Skeletal muscle tissue (tissue), 4 donors: ENCODE measurements around the gene PHAF1. TPM values are rescaled to one million over a fixed set of nuclear protein-coding genes. Genes with fewer than 3 reads are reported as not detected.
"Not testable (repeated sequence)": the region's sequence is repeated elsewhere in the genome, so short reads cannot be mapped to it uniquely, and the experiment has no call there.

Experiments
- H3K27ac ChIP-seq: one replicate; pipeline ENCODE4 v1.7.0; 2013; ENCODE audit warnings: mild to moderate bottlenecking, low read depth, low read length, inconsistent platforms
- H3K27me3 ChIP-seq, 3 donors: one replicate each; pipeline ENCODE4 v1.7.0; 2013; ENCODE audit warnings: low read length in 3 of 3; ENCODE audit not compliant: control insufficient read depth in 3 of 3, insufficient read depth in 3 of 3
- H3K36me3 ChIP-seq, 3 donors: one replicate each; pipeline ENCODE4 v1.7.0; 2013; ENCODE audit warnings: low read length in 3 of 3; ENCODE audit not compliant: control insufficient read depth in 3 of 3, insufficient read depth in 3 of 3
- H3K4me1 ChIP-seq, 3 donors: one replicate each; pipeline ENCODE4 v1.7.0; 2013; ENCODE audit warnings: low read length in 3 of 3, mild to moderate bottlenecking in 3 of 3; ENCODE audit not compliant: control insufficient read depth in 3 of 3, insufficient read depth in 3 of 3
- H3K4me3 ChIP-seq, 3 donors: one replicate each; pipeline ENCODE4 v1.7.0; 2013; ENCODE audit warnings: low read length in 3 of 3
- H3K9ac ChIP-seq, 3 donors: one replicate each; pipeline ENCODE4 v1.7.0; 2013; ENCODE audit warnings: low read length in 3 of 3, mild to moderate bottlenecking in 3 of 3, moderate library complexity in 2 of 3, low read depth in 1 of 3
- H3K9me3 ChIP-seq, 3 donors: one replicate each; pipeline ENCODE4 v1.7.0; 2013; ENCODE audit warnings: low read length in 3 of 3; ENCODE audit not compliant: control insufficient read depth in 3 of 3
- total RNA-seq: library from RNA; depleted of rRNA; stranded (reverse); fragments of >200 nt; gene quantifications from one replicate; pipeline ENCODE4 v1.2.3, GENCODE V29; 2014
- donor health status: Osteomylitis.

The PHAF1 gene
- total RNA-seq, 1 donor from 2014 or later, result 17.7 TPM

DNA sequence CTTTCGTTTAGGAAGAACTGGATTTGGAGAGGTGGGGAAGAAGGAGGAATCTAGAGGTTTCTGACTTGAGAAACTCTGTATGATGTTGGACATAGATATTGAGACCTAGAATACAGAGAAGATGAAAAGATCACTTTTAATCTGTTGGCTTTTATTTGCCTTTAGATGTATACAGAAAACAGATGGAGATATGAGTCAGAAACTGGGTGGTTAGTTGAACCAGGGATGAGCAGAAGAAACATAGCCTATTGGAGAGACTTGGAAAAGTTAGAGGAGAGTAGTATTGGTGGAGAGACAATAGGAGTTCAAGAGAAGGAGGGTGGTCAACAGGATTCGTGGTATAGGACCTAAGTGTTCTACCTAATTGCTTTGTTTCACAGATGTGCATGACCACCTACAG lies 5.1 kb downstream of the PHAF1 start:
- Histone ChIP-seq H3K9me3 (no peaks in the 10 kb centered on the region), H3K4me1 (peaks cover 12 to 26% (median 13%) of the 10 kb centered on the region in 3 donors), H3K27ac (no peak overlapping the region), H3K27me3 (no peaks in the 10 kb centered on the region), H3K9ac (no peak overlapping the region), H3K4me3 (no peak overlapping the region), H3K36me3 (peaks cover 4 to 11% (median 4%) of the 10 kb centered on the region in 3 donors)

- Histone ChIP-seq H3K4me1 (peaks cover 8 to 21% (median 9%) of the 10 kb centered on the region in 3 donors), H3K9ac (no peak overlapping the region), H3K9me3 (no peaks in the 10 kb centered on the region), H3K27me3 (no peaks in the 10 kb centered on the region), H3K4me3 (no peak overlapping the region), H3K27ac (no peak overlapping the region), H3K36me3 (peaks cover 10 to 18% (median 11%) of the 10 kb centered on the region in 3 donors)
These were observed 5.9 kb downstream of the PHAF1 start for GRCh38 chr16:67115639-67116038.

DNA sequence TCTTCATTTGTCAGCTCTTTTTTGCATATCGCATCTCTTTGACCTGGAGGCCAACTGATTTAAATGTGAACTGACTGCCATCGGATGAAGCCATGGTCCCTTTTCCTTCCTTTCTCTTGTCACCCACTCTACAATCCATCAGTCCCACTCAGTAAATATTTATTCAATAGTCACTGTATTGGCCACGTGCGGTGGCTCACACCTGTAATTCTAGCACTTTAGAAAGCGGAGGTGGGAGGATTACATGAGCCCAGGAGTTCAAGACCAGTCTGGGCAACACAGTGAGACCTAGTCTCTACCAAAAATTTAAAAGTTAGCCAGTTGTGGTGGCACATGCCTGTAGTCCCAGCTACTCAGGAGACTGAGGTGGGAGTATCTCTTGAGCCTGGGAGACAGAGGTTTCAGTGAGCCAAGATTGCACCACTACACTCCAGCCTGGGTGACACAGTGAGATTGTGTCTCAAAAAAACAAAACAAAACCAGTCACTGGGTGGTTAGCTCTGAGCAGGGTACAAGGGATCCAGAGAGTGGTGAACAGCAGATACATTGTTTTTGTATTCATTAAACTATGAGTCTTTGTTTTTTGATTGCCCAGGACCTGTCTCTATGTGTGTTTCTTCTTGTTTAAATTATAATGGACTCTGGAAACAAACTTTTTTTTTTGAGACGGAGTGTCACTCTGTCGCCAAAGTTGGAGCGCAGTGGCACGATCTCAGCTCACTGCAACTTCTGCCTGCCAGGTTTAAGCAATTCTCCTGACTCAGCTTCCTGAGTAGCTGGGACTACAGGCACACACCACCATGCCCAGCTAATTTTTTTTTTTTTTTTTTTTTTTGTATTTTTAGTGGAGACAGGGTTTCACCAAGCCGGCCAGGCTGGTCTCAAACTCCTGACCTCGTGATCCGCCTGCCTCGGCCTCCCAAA lies 6.9 kb downstream of the PHAF1 start:
- no peak overlapping the region for H3K4me3 ChIP-seq
- no peaks in the 10 kb centered on the region for H3K9me3 ChIP-seq
- no peak overlapping the region for H3K27ac ChIP-seq
- H3K36me3 ChIP-seq, result peaks cover 10 to 22% (median 11%) of the 10 kb centered on the region in 3 donors
- H3K4me1 ChIP-seq, result peaks cover 0 to 13% (median 0%) of the 10 kb centered on the region in 3 donors
- no peaks in the 10 kb centered on the region for H3K27me3 ChIP-seq
- H3K9ac ChIP-seq, result peak overlapping the region in 1 of 3 donors; percentile 12

- Histone ChIP-seq H3K4me3 (no peak overlapping the region), H3K4me1 (peaks cover 0 to 7% (median 2%) of the 10 kb centered on the region in 3 donors), H3K36me3 (peaks cover 15 to 25% (median 15%) of the 10 kb centered on the region in 3 donors), H3K27me3 (no peaks in the 10 kb centered on the region), H3K9me3 (no peaks in the 10 kb centered on the region), H3K27ac (no peak overlapping the region), H3K9ac (no peak overlapping the region)
These were observed 8.0 kb downstream of the PHAF1 start for GRCh38 chr16:67117716-67118115.

DNA sequence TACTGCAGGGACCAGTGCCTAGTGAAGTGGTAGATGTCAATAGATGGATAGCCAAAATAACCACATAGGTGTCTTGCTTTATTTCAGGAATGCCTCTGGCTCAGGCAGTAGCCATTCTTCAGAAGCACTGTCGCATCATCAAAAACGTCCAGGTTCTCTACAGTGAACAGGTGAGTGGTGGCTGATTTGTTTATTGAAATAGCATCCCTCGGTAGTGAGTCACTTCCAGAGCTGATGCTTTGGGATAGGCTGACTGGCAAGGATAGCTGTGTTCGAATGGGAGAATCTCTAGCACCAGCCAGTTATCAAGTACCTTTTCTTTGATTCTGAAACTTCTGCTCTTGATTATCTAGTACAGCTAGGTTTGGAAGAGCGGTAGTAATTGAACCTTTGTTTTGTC lies 10.3 kb downstream of the PHAF1 start:
- no peaks in the 10 kb centered on the region for H3K27me3 ChIP-seq
- H3K36me3 ChIP-seq, result peaks cover 16 to 23% (median 21%) of the 10 kb centered on the region in 3 donors
- H3K9ac ChIP-seq, result no peak overlapping the region

GRCh38 chr16:67122799-67123198 lies 13.1 kb downstream of the PHAF1 start:
- H3K27me3 ChIP-seq, H3K4me3 ChIP-seq, H3K9ac ChIP-seq, H3K27ac ChIP-seq, H3K9me3 ChIP-seq: not testable (repeated sequence)
- Histone ChIP-seq H3K36me3 (peaks cover 16 to 32% (median 26%) of the 10 kb centered on the region in 3 donors), H3K4me1 (peaks cover 7 to 11% (median 9%) of the 10 kb centered on the region in 3 donors)

More for the DNA sequence above, 10.3 kb downstream of the PHAF1 start:
- Histone ChIP-seq H3K4me3 (no peak overlapping the region), H3K4me1 (peaks cover 2 to 5% (median 3%) of the 10 kb centered on the region in 3 donors), H3K9me3 (no peaks in the 10 kb centered on the region), H3K27ac (no peak overlapping the region)

- Histone ChIP-seq H3K9me3 (no peaks in the 10 kb centered on the region), H3K9ac (peak overlapping the region in 1 of 3 donors; percentile 57), H3K27me3 (no peaks in the 10 kb centered on the region), H3K36me3 (peaks cover 22 to 36% (median 28%) of the 10 kb centered on the region in 3 donors), H3K4me3 (no peak overlapping the region), H3K27ac (peak overlapping the region; percentile 12), H3K4me1 (peaks cover 26 to 28% (median 27%) of the 10 kb centered on the region in 3 donors)
These were observed 18.7 kb downstream of the PHAF1 start for GRCh38 chr16:67128417-67128816.

- no peaks in the 10 kb centered on the region for H3K9me3 ChIP-seq
- no peak overlapping the region for H3K4me3 ChIP-seq
- H3K27me3 ChIP-seq, result no peaks in the 10 kb centered on the region
- H3K9ac ChIP-seq, result peak overlapping the region in 2 of 3 donors; percentile 38 to 57
- H3K27ac ChIP-seq, result peak overlapping the region; percentile 12
- H3K4me1 ChIP-seq, result peaks cover 26 to 28% (median 27%) of the 10 kb centered on the region in 3 donors
- H3K36me3 ChIP-seq, result peaks cover 22 to 37% (median 29%) of the 10 kb centered on the region in 3 donors
These were observed 19.1 kb downstream of the PHAF1 start for GRCh38 chr16:67128887-67129286.

DNA sequence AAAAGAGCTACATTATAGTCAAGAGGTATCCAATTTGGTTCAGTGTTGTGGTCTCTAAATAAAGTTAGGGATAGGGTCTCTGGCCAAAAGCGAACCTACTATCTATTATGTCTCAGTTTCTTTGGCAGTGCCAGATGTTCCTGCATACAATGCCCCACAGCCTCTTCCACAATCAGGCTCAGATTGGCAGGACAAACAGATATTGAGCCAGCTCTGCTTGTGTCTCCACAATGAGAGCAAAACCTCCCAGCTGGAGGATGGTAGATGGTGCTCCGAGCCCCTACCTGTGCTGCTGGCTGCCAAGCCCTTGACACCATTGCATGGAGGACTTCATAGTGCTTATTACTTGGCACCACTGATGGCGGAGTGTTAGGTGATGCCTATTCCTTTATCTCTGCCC lies 19.7 kb downstream of the PHAF1 start:
- no peak overlapping the region for H3K27ac ChIP-seq
- H3K9ac ChIP-seq, result no peak overlapping the region
- no peaks in the 10 kb centered on the region for H3K27me3 ChIP-seq
- H3K4me1 ChIP-seq, result peaks cover 26 to 28% (median 27%) of the 10 kb centered on the region in 3 donors
- H3K36me3 ChIP-seq, result peaks cover 27 to 43% (median 34%) of the 10 kb centered on the region in 3 donors
- no peaks in the 10 kb centered on the region for H3K9me3 ChIP-seq
- H3K4me3 ChIP-seq, result no peak overlapping the region

- Histone ChIP-seq H3K4me1 (peaks cover 0 to 7% (median 5%) of the 10 kb centered on the region in 3 donors), H3K27me3 (no peaks in the 10 kb centered on the region), H3K4me3 (no peak overlapping the region), H3K27ac (no peak overlapping the region), H3K36me3 (peaks cover 62 to 81% (median 65%) of the 10 kb centered on the region in 3 donors), H3K9me3 (no peaks in the 10 kb centered on the region), H3K9ac (no peak overlapping the region)
These were observed 27.9 kb downstream of the PHAF1 start for GRCh38 chr16:67137605-67138004.
